ENCODE results near the gene C1orf56. TPM values are rescaled to one million over a fixed set of nuclear protein-coding genes. Genes with fewer than 3 reads are reported as not detected.

Gene C1orf56
- total and polyA plus RNA-seq, 5 donors, result 5.8 to 12.4 (median 7.9) TPM

DNA sequence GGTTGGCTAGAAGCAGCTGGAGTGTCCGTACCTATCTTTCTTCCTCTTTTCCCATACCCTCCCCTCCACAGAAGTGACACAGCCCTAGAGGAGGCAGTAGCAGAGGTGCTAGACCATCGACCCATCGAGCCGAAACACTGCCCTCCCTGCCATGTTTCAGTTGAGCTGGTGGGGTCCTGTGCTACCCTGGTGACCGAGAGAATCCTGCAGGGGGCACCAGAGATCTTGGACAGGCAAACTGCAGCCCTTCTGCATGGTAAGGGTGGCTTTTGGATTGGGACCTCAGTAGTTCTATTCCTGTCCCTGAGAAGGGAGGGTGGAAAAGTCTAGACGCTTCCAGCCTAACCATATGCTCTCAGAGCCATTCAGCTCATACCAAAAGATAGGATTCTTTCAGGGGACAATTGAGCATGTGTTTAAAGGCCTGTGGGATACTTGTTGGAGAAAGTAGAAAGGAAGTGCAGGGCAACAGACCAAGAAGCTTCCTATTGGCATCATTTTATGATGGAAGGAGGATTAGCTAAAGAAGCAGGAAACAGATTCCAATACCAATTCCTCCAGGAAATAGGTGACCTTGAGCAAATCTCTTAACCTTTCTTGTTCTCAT is 22.9 kb upstream of the C1orf56 start:
- Histone ChIP-seq H3K4me1 (ENCODE audit: control insufficient read depth, insufficient read depth, low read length) (no peaks in the 10 kb centered on the region), H3K27ac (ENCODE audit: low read length) (peak overlapping the region; percentile 0), H3K27me3 (ENCODE audit: control insufficient read depth, insufficient read depth) (no peaks in the 10 kb centered on the region), H3K4me3 (ENCODE audit: low read length) (no peak overlapping the region), H3K9me3 (ENCODE audit: control insufficient read depth, low read length) (no peaks in the 10 kb centered on the region)
- ATAC-seq (peak; percentile 87 to 92), DNase-seq (peak; percentile 83 to 93 (median 88))
- intact Hi-C loops (cut with DNase I), result loop anchor here in 1 of 4 donors (10.0 kb wide), 1 partner anchor 110 kb away; no protein-coding TSS in a partner anchor
- WGBS, result 19% methylated on average over 6 of the region's 6 CpGs

DNA sequence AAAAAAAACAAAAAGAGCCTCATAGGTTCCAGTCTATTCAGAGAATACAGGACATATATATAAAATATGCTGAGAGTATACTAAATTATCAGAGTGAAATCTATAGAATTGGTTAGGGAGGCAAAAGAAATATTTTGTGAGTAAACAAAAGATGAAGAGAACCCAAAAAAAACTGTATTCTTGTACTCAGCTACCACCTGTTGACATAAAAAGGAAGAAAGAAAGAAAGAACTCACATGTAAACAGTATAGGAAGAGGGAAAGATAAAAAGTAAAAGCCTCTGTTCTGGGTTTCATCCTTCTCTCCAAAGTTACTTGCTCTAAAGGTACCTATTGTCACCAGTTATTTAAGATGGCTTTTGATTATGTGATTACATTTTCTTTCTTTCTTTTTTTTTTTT is 21.1 kb upstream of the C1orf56 start:
- H3K4me1 ChIP-seq (ENCODE audit: control insufficient read depth, insufficient read depth, low read length), result no peaks in the 10 kb centered on the region
- H3K27me3 ChIP-seq (ENCODE audit: control insufficient read depth, insufficient read depth), result no peaks in the 10 kb centered on the region
- no peak overlapping the region for H3K27ac ChIP-seq (ENCODE audit: low read length)
- H3K4me3 ChIP-seq (ENCODE audit: low read length), result no peak overlapping the region
- no peak for ATAC-seq
- intact Hi-C loops (cut with DNase I), result loop anchor here in 1 of 4 donors (10.0 kb wide), 1 partner anchor 108 kb away; no protein-coding TSS in a partner anchor
- no peaks in the 10 kb centered on the region for H3K9me3 ChIP-seq (ENCODE audit: control insufficient read depth, low read length)
- no peak for DNase-seq

- H3K27me3 ChIP-seq (ENCODE audit: control insufficient read depth, insufficient read depth), result no peaks in the 10 kb centered on the region
- DNase-seq, result no peak
- WGBS, result 99% methylated on average over 8 of the region's 8 CpGs
- no peaks in the 10 kb centered on the region for H3K9me3 ChIP-seq (ENCODE audit: control insufficient read depth, low read length)
- no peak overlapping the region for H3K4me3 ChIP-seq (ENCODE audit: low read length)
- no peak overlapping the region for H3K27ac ChIP-seq (ENCODE audit: low read length)
- intact Hi-C loops (cut with DNase I), result no loop called here
- no peaks in the 10 kb centered on the region for H3K4me1 ChIP-seq (ENCODE audit: control insufficient read depth, insufficient read depth, low read length)
- no peak for ATAC-seq
These were observed 15.4 kb upstream of the C1orf56 start for GRCh38 chr1:151032164-151032563.

DNA sequence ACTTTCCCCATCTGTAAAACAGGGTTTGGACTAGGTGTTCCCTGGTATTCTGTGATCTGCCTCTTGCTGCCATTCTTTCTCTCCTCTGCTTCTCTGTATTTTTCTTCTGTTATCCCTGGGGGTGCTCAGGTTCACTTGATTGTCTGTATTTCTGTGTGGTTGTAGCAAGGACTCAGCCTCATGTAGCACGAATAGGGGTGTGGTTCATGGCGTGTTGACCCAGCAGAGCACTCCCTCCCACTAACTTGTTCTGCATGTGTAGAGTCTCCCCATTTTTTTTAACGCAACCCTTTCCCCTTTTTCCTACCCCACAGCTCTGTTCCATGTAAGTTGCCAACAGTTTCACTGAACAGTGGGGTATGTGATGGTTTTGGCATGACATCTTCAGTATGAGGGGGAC is 12.4 kb upstream of the C1orf56 start:
- intact Hi-C loops (cut with DNase I), result no loop called here
- peaks cover 4% of the 10 kb centered on the region for H3K4me1 ChIP-seq (ENCODE audit: control insufficient read depth, insufficient read depth, low read length)
- 85% methylated on average over 3 of the region's 3 CpGs for WGBS
- no peaks in the 10 kb centered on the region for H3K27me3 ChIP-seq (ENCODE audit: control insufficient read depth, insufficient read depth)
- DNase-seq, result no peak
- H3K27ac ChIP-seq (ENCODE audit: low read length), result peak overlapping the region; percentile 70
- no peaks in the 10 kb centered on the region for H3K9me3 ChIP-seq (ENCODE audit: control insufficient read depth, low read length)
- H3K4me3 ChIP-seq (ENCODE audit: low read length), result no peak overlapping the region
- no peak for ATAC-seq

DNA sequence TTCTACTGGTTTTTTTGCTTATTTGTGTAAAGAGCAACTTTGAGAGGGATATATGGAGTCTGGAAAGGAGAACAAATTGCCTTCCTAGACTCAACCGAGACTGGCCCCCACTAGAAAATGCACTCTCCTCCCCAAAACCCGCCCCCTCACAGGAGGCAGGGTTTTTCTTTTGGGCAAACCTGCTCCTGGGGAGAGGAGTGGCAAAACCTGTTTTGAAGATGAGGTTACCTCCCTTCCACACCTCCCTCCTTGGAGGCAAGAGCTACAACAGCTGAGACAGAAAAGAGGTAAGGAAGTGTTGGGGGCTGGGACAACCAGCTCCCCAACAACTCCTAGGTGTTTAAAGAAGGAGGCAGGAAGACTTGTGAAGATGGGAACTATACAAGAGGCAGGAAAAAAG is 11.2 kb upstream of the C1orf56 start, which contains the start of gene BNIPL:
Gene BNIPL, plus strand, starts transcription at position 231 of the 400 bp plus-strand sequence. Its CDS starts 140 bp downstream, at position 371.
- WGBS, result 50% methylated on average over 2 of the region's 2 CpGs
- H3K9me3 ChIP-seq (ENCODE audit: control insufficient read depth, low read length), result no peaks in the 10 kb centered on the region
- no peaks in the 10 kb centered on the region for H3K27me3 ChIP-seq (ENCODE audit: control insufficient read depth, insufficient read depth)
- peaks cover 4% of the 10 kb centered on the region for H3K4me1 ChIP-seq (ENCODE audit: control insufficient read depth, insufficient read depth, low read length)
- H3K4me3 ChIP-seq (ENCODE audit: low read length), result no peak within 1 kb of the TSS
- ATAC-seq (no peak), DNase-seq (no peak)
- no peak within 1 kb of the TSS for H3K27ac ChIP-seq (ENCODE audit: low read length)
- intact Hi-C loops (cut with DNase I), result no loop called here

DNA sequence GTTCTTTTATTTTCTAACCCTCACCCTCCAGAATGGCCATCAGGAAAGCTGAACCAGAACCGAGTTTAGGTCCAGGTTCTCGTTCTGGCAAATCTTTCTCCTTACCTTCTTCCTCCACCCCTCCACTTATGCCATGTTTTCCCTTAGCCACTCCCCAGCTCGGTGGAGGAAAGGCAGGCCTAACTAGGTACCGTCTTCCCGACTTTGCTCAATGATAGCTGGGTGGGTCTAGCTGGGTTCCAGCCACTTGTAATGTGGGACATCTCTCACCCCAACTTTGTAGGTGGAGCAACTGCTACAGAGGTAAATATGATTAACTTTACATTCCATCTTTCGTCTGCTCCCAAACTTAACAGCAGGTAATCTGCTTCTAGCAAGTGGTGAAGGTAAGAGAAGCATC is 10.5 kb upstream of the C1orf56 start:
- Histone ChIP-seq H3K4me3 (ENCODE audit: low read length) (no peak overlapping the region), H3K4me1 (ENCODE audit: control insufficient read depth, insufficient read depth, low read length) (peaks cover 4% of the 10 kb centered on the region), H3K27ac (ENCODE audit: low read length) (no peak overlapping the region), H3K27me3 (ENCODE audit: control insufficient read depth, insufficient read depth) (no peaks in the 10 kb centered on the region), H3K9me3 (ENCODE audit: control insufficient read depth, low read length) (no peaks in the 10 kb centered on the region)
- DNase-seq, result no peak
- intact Hi-C loops (cut with DNase I), result no loop called here
- WGBS, result 85% methylated on average over 6 of the region's 6 CpGs
- no peak for ATAC-seq

- H3K4me3 ChIP-seq (ENCODE audit: low read length), result no peak overlapping the region
- no peaks in the 10 kb centered on the region for H3K27me3 ChIP-seq (ENCODE audit: control insufficient read depth, insufficient read depth)
- peaks cover 4% of the 10 kb centered on the region for H3K4me1 ChIP-seq (ENCODE audit: control insufficient read depth, insufficient read depth, low read length)
- intact Hi-C loops (cut with DNase I), result no loop called here
- no peaks in the 10 kb centered on the region for H3K9me3 ChIP-seq (ENCODE audit: control insufficient read depth, low read length)
- no peak for DNase-seq
- H3K27ac ChIP-seq (ENCODE audit: low read length), result no peak overlapping the region
- no peak for ATAC-seq
- WGBS, result 67% methylated on average over 3 of the region's 3 CpGs
These were observed 8.0 kb upstream of the C1orf56 start for GRCh38 chr1:151039521-151039920.

GRCh38 chr1:151043163-151043562 is 4.4 kb upstream of the C1orf56 start:
- Histone ChIP-seq H3K4me1 (ENCODE audit: control insufficient read depth, insufficient read depth, low read length) (peaks cover 6% of the 10 kb centered on the region), H3K27me3 (ENCODE audit: control insufficient read depth, insufficient read depth) (no peaks in the 10 kb centered on the region), H3K27ac (ENCODE audit: low read length) (no peak overlapping the region), H3K4me3 (ENCODE audit: low read length) (no peak overlapping the region), H3K9me3 (ENCODE audit: control insufficient read depth, low read length) (no peaks in the 10 kb centered on the region)
- DNase-seq (no peak), ATAC-seq (no peak)
- 91% methylated on average over 1 of the region's 1 CpG for whole genome bisulfite sequencing
- intact Hi-C loops (cut with DNase I), result no loop called here

DNA sequence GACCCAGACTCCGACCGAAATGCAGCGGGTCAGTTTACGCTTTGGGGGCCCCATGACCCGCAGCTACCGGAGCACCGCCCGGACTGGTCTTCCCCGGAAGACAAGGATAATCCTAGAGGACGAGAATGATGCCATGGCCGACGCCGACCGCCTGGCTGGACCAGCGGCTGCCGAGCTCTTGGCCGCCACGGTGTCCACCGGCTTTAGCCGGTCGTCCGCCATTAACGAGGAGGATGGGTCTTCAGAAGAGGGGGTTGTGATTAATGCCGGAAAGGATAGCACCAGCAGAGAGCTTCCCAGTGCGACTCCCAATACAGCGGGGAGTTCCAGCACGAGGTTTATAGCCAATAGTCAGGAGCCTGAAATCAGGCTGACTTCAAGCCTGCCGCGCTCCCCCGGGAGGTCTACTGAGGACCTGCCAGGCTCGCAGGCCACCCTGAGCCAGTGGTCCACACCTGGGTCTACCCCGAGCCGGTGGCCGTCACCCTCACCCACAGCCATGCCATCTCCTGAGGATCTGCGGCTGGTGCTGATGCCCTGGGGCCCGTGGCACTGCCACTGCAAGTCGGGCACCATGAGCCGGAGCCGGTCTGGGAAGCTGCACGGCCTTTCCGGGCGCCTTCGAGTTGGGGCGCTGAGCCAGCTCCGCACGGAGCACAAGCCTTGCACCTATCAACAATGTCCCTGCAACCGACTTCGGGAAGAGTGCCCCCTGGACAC is 534 bp downstream of the C1orf56 start:
- intact Hi-C loops (cut with DNase I), result no loop called here
- WGBS, result under 1% methylated on average over 48 of the region's 48 CpGs
- Histone ChIP-seq H3K4me3 (ENCODE audit: low read length) (peak overlapping the region; percentile 78), H3K27me3 (ENCODE audit: control insufficient read depth, insufficient read depth) (no peaks in the 10 kb centered on the region), H3K27ac (ENCODE audit: low read length) (peak overlapping the region; percentile 76), H3K9me3 (ENCODE audit: control insufficient read depth, low read length) (no peaks in the 10 kb centered on the region), H3K4me1 (ENCODE audit: control insufficient read depth, insufficient read depth, low read length) (peaks cover 4% of the 10 kb centered on the region)
- DNase-seq (peak; percentile 79 to 89 (median 88)), ATAC-seq (peak; percentile 84 to 86)

DNA sequence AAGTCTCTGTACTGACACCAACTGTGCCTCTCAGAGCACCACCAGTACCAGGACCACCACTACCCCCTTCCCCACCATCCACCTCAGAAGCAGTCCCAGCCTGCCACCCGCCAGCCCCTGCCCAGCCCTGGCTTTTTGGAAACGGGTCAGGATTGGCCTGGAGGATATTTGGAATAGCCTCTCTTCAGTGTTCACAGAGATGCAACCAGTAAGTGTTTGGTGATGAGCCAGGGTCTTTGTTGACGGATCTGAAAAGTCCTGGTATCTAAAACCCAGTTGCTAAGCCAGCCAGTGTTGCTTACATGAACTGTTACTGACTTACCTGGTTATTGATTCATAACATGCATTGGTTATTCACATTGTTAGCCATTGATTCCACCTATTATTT is 1.1 kb downstream of the C1orf56 start:
- ATAC-seq, result no peak
- Histone ChIP-seq H3K27me3 (ENCODE audit: control insufficient read depth, insufficient read depth) (no peaks in the 10 kb centered on the region), H3K9me3 (ENCODE audit: control insufficient read depth, low read length) (no peaks in the 10 kb centered on the region), H3K4me3 (ENCODE audit: low read length) (peak overlapping the region; percentile 78), H3K27ac (ENCODE audit: low read length) (peak overlapping the region; percentile 76), H3K4me1 (ENCODE audit: control insufficient read depth, insufficient read depth, low read length) (peaks cover 4% of the 10 kb centered on the region)
- 15% methylated on average over 3 of the region's 3 CpGs for WGBS
- DNase-seq, result no peak
- intact Hi-C loops (cut with DNase I), result no loop called here

DNA sequence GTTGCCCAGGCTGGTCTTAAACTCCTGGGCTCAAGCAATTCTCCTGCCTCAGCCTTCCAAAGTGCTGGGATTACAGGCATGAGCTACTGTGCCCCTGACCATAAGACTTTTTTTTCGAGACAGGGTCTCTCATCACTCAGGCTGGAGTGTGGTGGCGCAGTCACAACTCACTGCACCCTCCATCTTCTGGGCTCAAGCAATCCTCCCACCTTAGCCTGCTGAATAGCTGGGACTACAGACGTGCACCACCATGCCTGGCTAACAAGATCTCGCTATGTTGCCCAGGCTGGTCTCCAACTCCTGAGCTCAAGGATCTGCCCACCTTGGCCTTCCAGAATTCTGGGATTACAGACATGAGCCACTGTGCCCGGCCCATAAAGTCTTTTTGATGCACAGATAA is 1.9 kb downstream of the C1orf56 start:
- intact Hi-C loops (cut with DNase I), result no loop called here
- H3K9me3 ChIP-seq (ENCODE audit: control insufficient read depth, low read length), result no peaks in the 10 kb centered on the region
- no peak overlapping the region for H3K27ac ChIP-seq (ENCODE audit: low read length)
- no peak overlapping the region for H3K4me3 ChIP-seq (ENCODE audit: low read length)
- ATAC-seq, result no peak
- peaks cover 4% of the 10 kb centered on the region for H3K4me1 ChIP-seq (ENCODE audit: control insufficient read depth, insufficient read depth, low read length)
- 84% methylated on average over 5 of the region's 5 CpGs for WGBS
- no peaks in the 10 kb centered on the region for H3K27me3 ChIP-seq (ENCODE audit: control insufficient read depth, insufficient read depth)
- DNase-seq, result no peak
